WTC11 (cell line): Measurements from ENCODE around the gene CD276. TPM values are rescaled to one million over a fixed set of nuclear protein-coding genes. Genes with fewer than 3 reads are reported as not detected.

Source experiments
- ATAC-seq: fragments of 200-7000 bp; cut with Tn5 transposase; 2 replicates; pipeline ENCODE4 v1.10.0; 2021; ENCODE audit warnings: mild to moderate bottlenecking, moderate library complexity
- CTCF ChIA-PET: fragments of 300-600 bp; sonication (Branson Sonifier 250); formaldehyde crosslinking; loops from one replicate; lab custom pipeline; 2021; ENCODE audit warnings: antibody characterized with exemption; lab: Charles Lee
- POLR2A ChIA-PET: fragments of 350-600 bp; sonication (Branson Sonifier 250); formaldehyde crosslinking; loops from one replicate; lab custom pipeline; 2021; ENCODE audit warnings: antibody characterized with exemption; lab: Charles Lee
- DNase-seq: peaks from one replicate; pipeline ENCODE4 v3.0.0; 2021; ENCODE audit warnings: low spot score
- H3K27ac Mint-ChIP-seq: 2 replicates; pipeline ENCODE4 v1.8.0; 2021; ENCODE audit warnings: mixed read lengths
- H3K27me3 Mint-ChIP-seq: 2 replicates; pipeline ENCODE4 v1.8.0; 2021; ENCODE audit warnings: low read depth, mild to moderate bottlenecking, moderate library complexity, mixed read lengths
- H3K36me3 Mint-ChIP-seq: 2 replicates; pipeline ENCODE4 v1.8.0; 2021; ENCODE audit warnings: mixed read lengths
- H3K4me1 Mint-ChIP-seq: 2 replicates; pipeline ENCODE4 v1.8.0; 2022; ENCODE audit warnings: mixed read lengths
- H3K4me3 Mint-ChIP-seq: 2 replicates; pipeline ENCODE4 v1.8.0; 2021; ENCODE audit warnings: mild to moderate bottlenecking, moderate library complexity, mixed read lengths
- H3K9me3 Mint-ChIP-seq: 2 replicates; pipeline ENCODE4 v1.8.0; 2021; ENCODE audit warnings: mixed read lengths
- ATF3 ChIP-seq: sonication (generic); formaldehyde crosslinking; conservative IDR thresholded peaks from 2 replicates; pipeline ENCODE4 v1.8.1; 2022; ENCODE audit warnings: mild to moderate bottlenecking, missing genetic modification reagents
- CBFB ChIP-seq: sonication (generic); formaldehyde crosslinking; IDR thresholded peaks from 2 replicates; pipeline ENCODE4 v1.8.1; 2022; ENCODE audit warnings: mild to moderate bottlenecking, low read depth, missing genetic modification reagents
- CREM ChIP-seq: sonication (generic); formaldehyde crosslinking; IDR thresholded peaks from 2 replicates; pipeline ENCODE4 v1.8.1; 2022; ENCODE audit warnings: mild to moderate bottlenecking, missing genetic modification reagents, moderate library complexity
- ELF4 ChIP-seq: sonication (generic); formaldehyde crosslinking; IDR thresholded peaks from 2 replicates; pipeline ENCODE4 v1.8.1; 2022; ENCODE audit warnings: low read depth, mild to moderate bottlenecking, moderate library complexity, missing genetic modification reagents
- GABPB1 ChIP-seq: sonication (generic); formaldehyde crosslinking; IDR thresholded peaks from 2 replicates; pipeline ENCODE4 v1.8.1; 2023; ENCODE audit warnings: mild to moderate bottlenecking, missing genetic modification reagents
- HMGA2 ChIP-seq: fragments of 250-450 bp; sonication (Bioruptor Pico); IDR thresholded peaks from 2 replicates; pipeline ENCODE4 v1.4.0; 2021; ENCODE audit warnings: mild to moderate bottlenecking, moderate library complexity
- HMGXB4 ChIP-seq: sonication (generic); formaldehyde crosslinking; IDR thresholded peaks from 2 replicates; pipeline ENCODE4 v1.8.1; 2023; ENCODE audit warnings: mild to moderate bottlenecking, moderate library complexity, missing genetic modification reagents
- IRF1 ChIP-seq: sonication (generic); formaldehyde crosslinking; IDR thresholded peaks from 2 replicates; pipeline ENCODE4 v1.8.0; 2023; ENCODE audit warnings: missing genetic modification reagents
- IRF2 ChIP-seq: sonication (generic); formaldehyde crosslinking; IDR thresholded peaks from 2 replicates; pipeline ENCODE4 v1.8.0; 2022; ENCODE audit warnings: low read depth, missing genetic modification reagents, borderline replicate concordance
- MYBL2 ChIP-seq: sonication (generic); formaldehyde crosslinking; IDR thresholded peaks from 2 replicates; pipeline ENCODE4 v1.8.1; 2023; ENCODE audit warnings: mild to moderate bottlenecking, moderate library complexity, missing genetic modification reagents
- NFATC4 ChIP-seq: fragments of 250-450 bp; sonication (Bioruptor Pico); IDR thresholded peaks from 2 replicates; pipeline ENCODE4 v1.9.0; 2021; ENCODE audit warnings: mild to moderate bottlenecking
- NFYB ChIP-seq: sonication (generic); formaldehyde crosslinking; conservative IDR thresholded peaks from 2 replicates; pipeline ENCODE4 v1.8.0; 2022; ENCODE audit warnings: low read depth, missing genetic modification reagents
- NR2C2 ChIP-seq: sonication (generic); formaldehyde crosslinking; IDR thresholded peaks from 2 replicates; pipeline ENCODE4 v1.8.0; 2022; ENCODE audit warnings: mild to moderate bottlenecking, missing genetic modification reagents
- RORB ChIP-seq: fragments of 250-450 bp; sonication (Bioruptor Pico); IDR thresholded peaks from 2 replicates; pipeline ENCODE4 v1.9.0; 2021; ENCODE audit warnings: mild to moderate bottlenecking
- TP53 ChIP-seq: sonication (generic); formaldehyde crosslinking; IDR thresholded peaks from 2 replicates; pipeline ENCODE4 v1.8.1; 2023; ENCODE audit warnings: mild to moderate bottlenecking, missing genetic modification reagents
- ZBTB21 ChIP-seq: sonication (generic); formaldehyde crosslinking; IDR thresholded peaks from 2 replicates; pipeline ENCODE4 v1.8.1; 2023; ENCODE audit warnings: mild to moderate bottlenecking, missing genetic modification reagents, borderline replicate concordance
- ZNF219 ChIP-seq: sonication (generic); formaldehyde crosslinking; IDR thresholded peaks from 2 replicates; pipeline ENCODE4 v1.8.0; 2023; ENCODE audit warnings: missing genetic modification reagents, mild to moderate bottlenecking, borderline replicate concordance
- ZNF232 ChIP-seq: sonication (generic); formaldehyde crosslinking; IDR thresholded peaks from 2 replicates; pipeline ENCODE4 v1.8.0; 2022; ENCODE audit warnings: mild to moderate bottlenecking, missing genetic modification reagents
- total RNA-seq: library from RNA; stranded (reverse); gene quantifications from 3 replicates; pipeline ENCODE4 v1.2.3, GENCODE V29; 2021
- TF ChIP-seq, protein P1 (sequence below): fragments of 250-450 bp; sonication (Bioruptor Pico); IDR thresholded peaks from 2 replicates; pipeline ENCODE4 v2.1.2; 2022; ENCODE audit warnings: mild to moderate bottlenecking, moderate library complexity

Gene CD276
- total RNA-seq, 1 experiment from 2014 or later, result 153 TPM

DNA sequence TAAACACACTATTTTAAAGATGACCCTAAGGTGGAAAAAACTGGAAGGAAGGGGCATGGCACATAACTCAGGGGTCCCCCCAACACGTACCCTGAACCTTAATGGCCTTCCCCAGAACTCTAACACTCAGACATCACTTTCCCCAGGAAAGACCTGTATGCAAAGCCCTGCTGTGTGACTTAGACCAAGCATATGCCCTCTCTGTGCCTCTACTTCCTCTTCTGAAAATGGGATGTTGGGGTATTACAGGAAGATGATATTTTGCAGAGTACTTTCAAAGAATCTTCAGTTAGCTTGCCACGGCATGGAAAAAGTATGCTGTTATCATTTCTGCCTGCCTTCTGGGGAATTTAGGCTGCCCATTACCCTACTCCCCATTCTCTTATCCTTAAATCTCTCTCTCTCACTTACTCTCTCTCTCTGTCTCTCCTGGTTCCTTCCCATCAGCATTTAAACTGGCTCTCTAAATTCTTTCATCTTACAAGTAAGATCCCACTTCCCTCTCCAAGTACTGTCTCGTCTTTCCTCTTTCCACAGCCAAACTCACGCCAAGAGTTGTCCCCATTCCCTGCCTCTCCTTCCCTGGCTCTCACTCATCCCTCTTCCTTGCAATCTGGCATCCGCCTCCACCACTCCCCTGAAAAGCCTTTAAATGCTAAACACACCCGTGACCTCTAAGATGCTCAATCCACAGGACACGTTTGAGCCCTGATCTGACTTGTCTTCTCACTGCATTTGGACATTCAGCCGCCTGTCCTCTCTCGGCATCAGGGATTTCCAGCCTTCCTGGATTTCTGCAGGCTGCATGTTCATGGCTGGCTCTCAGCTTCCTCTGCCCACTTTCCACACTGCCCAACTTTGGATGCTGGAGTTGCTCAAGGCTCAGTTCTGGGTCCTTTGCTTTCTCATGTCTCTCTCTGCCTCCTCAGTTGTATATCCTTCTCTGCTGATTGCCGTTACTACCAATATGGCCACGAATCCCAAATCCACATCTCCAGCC lies 76.4 kb downstream of the CD276 start:
- no peak for ATAC-seq
- TF ChIP-seq RORB (CRISPR knock-in tag) (no peak), ZNF219 (no peak), ELF4 (no peak), IRF1 (CRISPR knock-in tag) (no peak), GABPB1 (no peak), ZNF232 (no peak), TP53 (no peak), MYBL2 (CRISPR knock-in tag) (no peak), ATF3 (CRISPR knock-in tag) (no peak), NFYB (no peak), ZBTB21 (no peak), IRF2 (CRISPR knock-in tag) (no peak), HMGXB4 (CRISPR knock-in tag) (no peak), NR2C2 (no peak), CBFB (CRISPR knock-in tag) (no peak)
- TF ChIP-seq, protein P1, sequence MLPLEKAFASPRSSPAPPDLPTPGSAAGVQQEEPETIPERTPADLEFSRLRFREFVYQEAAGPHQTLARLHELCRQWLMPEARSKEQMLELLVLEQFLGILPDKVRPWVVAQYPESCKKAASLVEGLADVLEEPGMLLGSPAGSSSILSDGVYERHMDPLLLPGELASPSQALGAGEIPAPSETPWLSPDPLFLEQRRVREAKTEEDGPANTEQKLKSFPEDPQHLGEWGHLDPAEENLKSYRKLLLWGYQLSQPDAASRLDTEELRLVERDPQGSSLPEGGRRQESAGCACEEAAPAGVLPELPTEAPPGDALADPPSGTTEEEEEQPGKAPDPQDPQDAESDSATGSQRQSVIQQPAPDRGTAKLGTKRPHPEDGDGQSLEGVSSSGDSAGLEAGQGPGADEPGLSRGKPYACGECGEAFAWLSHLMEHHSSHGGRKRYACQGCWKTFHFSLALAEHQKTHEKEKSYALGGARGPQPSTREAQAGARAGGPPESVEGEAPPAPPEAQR, result no peak
- H3K4me1 Mint-ChIP-seq, result peaks cover 1% of the 10 kb centered on the region; the same call in 1 of the 2 replicates
- H3K27me3 Mint-ChIP-seq, result no peaks in the 10 kb centered on the region; the same call in 1 of the 2 replicates
- no peak overlapping the region for H3K4me3 Mint-ChIP-seq
- no peaks in the 10 kb centered on the region for H3K36me3 Mint-ChIP-seq
- ChIA-PET CTCF (interaction anchor here (1.2 to 1.4 kb wide), 2 partner anchors 11 to 19 kb away, joined by 3 to 4 read pairs; no protein-coding TSS in a partner anchor), POLR2A (no interaction called here)
- DNase-seq, result no peak
- no peaks in the 10 kb centered on the region for H3K9me3 Mint-ChIP-seq
- no peak overlapping the region for H3K27ac Mint-ChIP-seq

- no peak for TF ChIP-seq HMGA2 (CRISPR knock-in tag)
- TF ChIP-seq NFATC4 (CRISPR knock-in tag), result no peak
- no peak for TF ChIP-seq CREM (CRISPR knock-in tag)
- DNase-seq, result no peak
- no peak for ATAC-seq
- no peak overlapping the region for H3K27ac Mint-ChIP-seq
- peaks cover 6% of the 10 kb centered on the region for H3K9me3 Mint-ChIP-seq
- ChIA-PET POLR2A (no interaction called here), CTCF (interaction anchor here (0.7 to 1.3 kb wide), 2 partner anchors 10 to 103 kb away, joined by 3 to 4 read pairs; no protein-coding TSS in a partner anchor)
- H3K27me3 Mint-ChIP-seq, result no peaks in the 10 kb centered on the region; the same call in 1 of the 2 replicates
- peaks cover 14% of the 10 kb centered on the region for H3K4me1 Mint-ChIP-seq
- no peak overlapping the region for H3K4me3 Mint-ChIP-seq
- H3K36me3 Mint-ChIP-seq, result no peaks in the 10 kb centered on the region
These were observed 79.7 kb downstream of the CD276 start for GRCh38 chr15:73763931-73764330.

Other genes starting within 250 kb of the CD276 start
- not detected in 3 replicates for gene REC114, start 241.2 kb upstream of the CD276 start, total RNA-seq
- gene NPTN, start 51.0 kb upstream of the CD276 start, total RNA-seq, result 96.1 to 116 TPM (median 102 TPM) in 3 replicates
- 9.0 to 11.9 TPM (median 9.8 TPM) in 3 replicates for gene INSYN1, start 69.0 kb downstream of the CD276 start, total RNA-seq
- gene TBC1D21, start 189.2 kb downstream of the CD276 start, total RNA-seq, result not detected in 3 replicates
- gene LOXL1, start 242.1 kb downstream of the CD276 start, total RNA-seq, result 10.6 to 14.4 TPM (median 12.3 TPM) in 3 replicates